Peyer's patch (tissue), 4 donors: Measurements from ENCODE around the gene DNPH1.

Experiments
- CTCF ChIP-seq, 6 experiments: fragments of 450-650 bp in 4 of 6; fragments of 200-600 bp in 2 of 6; sonication (generic) in 1 of 6; IDR thresholded peaks; one replicate each; pipeline ENCODE4 v1.5.1; 2017 to 2019; ENCODE audit warnings: antibody characterized with exemption in 6 of 6, mild to moderate bottlenecking in 3 of 6, moderate library complexity in 1 of 6
- POLR2A ChIP-seq, 2 donors: fragments of 450-650 bp; IDR thresholded peaks; one replicate each; pipeline ENCODE4 v1.5.1; 2017; ENCODE audit warnings: antibody characterized with exemption in 2 of 2, mild to moderate bottlenecking in 2 of 2, moderate library complexity in 2 of 2

DNA sequence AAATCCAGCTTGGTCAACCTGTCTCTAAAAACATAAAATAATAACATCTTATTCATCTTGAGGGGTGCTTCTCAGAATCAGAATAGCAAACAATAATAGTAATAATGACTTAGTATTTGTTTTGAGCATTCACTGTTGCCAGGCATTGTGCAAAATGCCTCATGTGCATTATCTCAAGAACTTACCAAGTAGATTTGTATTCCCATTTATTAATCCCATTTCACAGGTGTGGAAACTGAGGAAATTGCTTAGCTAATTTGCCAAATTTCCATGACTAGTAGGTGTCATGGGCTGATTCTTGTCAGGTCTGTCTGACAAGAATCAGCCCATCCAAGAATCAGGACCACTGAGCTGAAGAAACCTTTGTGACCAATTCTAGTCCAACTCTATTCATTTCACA is 19.5 kb upstream of the DNPH1 start:
- no peak for TF ChIP-seq CTCF (IDR thresholded peaks at IDR 0.05)
- TF ChIP-seq POLR2A (IDR thresholded peaks at IDR 0.05) = no peak
